SJCRH30 (cell line): ENCODE measurements around the gene NFIC. TPM values are rescaled to one million over a fixed set of nuclear protein-coding genes. Genes with fewer than 3 reads are reported as not detected.
"Not testable (repeated sequence)": the region's sequence is repeated elsewhere in the genome, so short reads cannot be mapped to it uniquely, and the experiment has no call there.

ENCODE experiments used
- DNase-seq, 2 experiments: peaks; one replicate each; pipeline ENCODE4 v3.0.0-alpha.2; 2015 to 2020
- H3K27ac ChIP-seq: fragments of 250-450 bp; sonication (Bioruptor Pico); 2 replicates; pipeline ENCODE4 v1.5.1; 2020; ENCODE audit warnings: mild to moderate bottlenecking, moderate library complexity
- H3K27me3 ChIP-seq: fragments of 250-450 bp; sonication (Bioruptor Pico); 2 replicates; pipeline ENCODE4 v1.5.1; 2020; ENCODE audit warnings: mild to moderate bottlenecking, moderate library complexity
- H3K36me3 ChIP-seq: fragments of 250-450 bp; sonication (Bioruptor Pico); 2 replicates; pipeline ENCODE4 v1.5.1; 2020; ENCODE audit warnings: mild to moderate bottlenecking, moderate library complexity
- H3K4me1 ChIP-seq: fragments of 250-450 bp; sonication (Bioruptor Pico); 2 replicates; pipeline ENCODE4 v1.5.1; 2020; ENCODE audit warnings: mild to moderate bottlenecking, moderate library complexity
- H3K4me3 ChIP-seq: fragments of 250-450 bp; sonication (Bioruptor Pico); 2 replicates; pipeline ENCODE4 v1.5.1; 2020; ENCODE audit warnings: mild to moderate bottlenecking, moderate library complexity
- H3K9me3 ChIP-seq: fragments of 250-450 bp; sonication (Bioruptor Pico); replicated peaks from 2 replicates; pipeline ENCODE4 v1.5.1; 2020; ENCODE audit warnings: mild to moderate bottlenecking, moderate library complexity
- total RNA-seq: library from RNA; depleted of rRNA; stranded (reverse); fragments of >200 nt; shearing (Covaris generic); gene quantifications from 2 replicates; pipeline ENCODE4 v1.2.3, GENCODE V29; 2014; rRNA removed

The NFIC gene
- total RNA-seq: 15.1 and 16.4 TPM in 2 replicates

DNA sequence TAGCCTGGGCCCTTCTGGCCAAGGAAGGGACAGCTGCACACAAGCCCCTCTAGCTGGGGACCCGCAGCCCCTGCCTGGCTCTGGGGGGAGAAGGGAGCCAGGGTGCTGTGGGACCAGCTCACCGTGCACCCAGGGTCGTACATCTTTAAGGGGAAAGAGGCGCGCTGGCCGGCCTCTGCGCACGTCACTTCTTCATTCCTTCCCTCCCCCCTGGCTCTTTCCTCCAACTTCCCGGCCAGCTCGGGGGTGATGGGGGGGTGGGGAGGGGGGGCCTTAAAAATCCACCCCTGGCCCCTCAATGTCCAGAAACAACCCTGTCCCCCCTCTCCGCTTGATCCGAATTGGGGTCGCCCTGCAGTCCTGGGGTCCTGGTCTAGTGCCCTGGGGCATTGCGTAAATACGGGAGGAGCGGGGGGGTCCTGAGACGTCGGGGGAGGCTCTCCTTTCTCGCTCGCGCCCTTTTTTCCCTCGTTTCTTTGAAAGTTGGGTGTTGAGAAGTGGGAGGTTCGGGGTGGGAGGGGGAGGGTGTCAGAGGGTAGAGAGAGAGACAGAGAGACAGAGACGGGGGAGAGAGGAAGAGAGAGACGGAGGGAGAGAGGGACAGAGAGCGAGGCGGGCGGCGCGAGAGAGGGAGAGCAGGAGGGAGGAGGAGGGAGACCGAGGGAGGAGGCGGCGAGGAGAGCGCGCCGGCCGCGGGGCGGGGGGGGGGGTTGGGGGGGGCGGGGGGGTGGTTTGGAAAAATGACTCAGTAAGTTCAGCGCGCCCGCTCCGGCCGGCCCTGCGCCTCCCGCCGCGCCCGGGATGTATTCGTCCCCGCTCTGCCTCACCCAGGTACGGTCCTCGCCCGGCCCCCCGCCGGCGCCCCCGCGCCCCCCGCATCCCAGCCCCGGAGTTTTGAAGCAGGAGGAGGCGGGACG is at the start of gene NFIC:
NFIC (plus strand) TSS at position 748 of the 917 bp plus-strand sequence; CDS start at position 802, 54 bp downstream.
- H3K27ac ChIP-seq: peak within 1 kb of the TSS; percentile 95
- DNase-seq: peak; percentile 77 to 83
- H3K27me3 ChIP-seq: no peaks in the 10 kb centered on the region
- peak within 1 kb of the TSS; percentile 98 for H3K4me3 ChIP-seq
- H3K4me1 ChIP-seq: peaks cover 14% of the 10 kb centered on the region
- H3K9me3 ChIP-seq: no peaks in the 10 kb centered on the region
- H3K36me3 ChIP-seq: peaks cover 2% of the 10 kb centered on the region; the same call in 1 of the 2 replicates

GRCh38 chr19:3316659-3317207 is 49.6 kb upstream of the NFIC start:
- no peak overlapping the region for H3K4me3 ChIP-seq
- H3K9me3 ChIP-seq: no peaks in the 10 kb centered on the region
- no peaks in the 10 kb centered on the region for H3K36me3 ChIP-seq
- H3K27ac ChIP-seq: no peak overlapping the region
- DNase-seq: no peak
- no peaks in the 10 kb centered on the region for H3K4me1 ChIP-seq
- peaks cover 32% of the 10 kb centered on the region for H3K27me3 ChIP-seq

- Histone ChIP-seq H3K27me3 (peaks cover 19% of the 10 kb centered on the region; the same call in 1 of the 2 replicates), H3K4me3 (no peak overlapping the region), H3K9me3 (no peaks in the 10 kb centered on the region), H3K27ac (no peak overlapping the region), H3K36me3 (no peaks in the 10 kb centered on the region), H3K4me1 (no peaks in the 10 kb centered on the region)
- no peak for DNase-seq
These were observed 46.6 kb upstream of the NFIC start for GRCh38 chr19:3319643-3320353.

DNA sequence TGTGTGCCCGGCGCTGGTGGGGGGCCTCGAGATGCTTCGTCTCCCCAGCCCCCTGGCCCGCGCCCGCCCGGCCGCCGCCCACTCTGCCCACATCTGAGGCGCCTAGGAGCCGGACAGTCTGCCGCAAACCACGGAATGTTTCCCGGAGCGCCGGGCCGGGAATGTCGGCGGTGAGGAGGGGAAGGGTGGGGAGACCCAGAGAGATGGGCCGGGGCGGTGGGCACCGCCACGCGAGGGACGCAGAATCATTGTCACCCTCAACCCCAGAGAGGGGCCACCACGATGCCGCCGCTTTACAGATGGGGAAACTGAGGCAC is 46.1 kb upstream of the NFIC start:
- H3K4me3 ChIP-seq: no peak overlapping the region
- no peaks in the 10 kb centered on the region for H3K36me3 ChIP-seq
- H3K9me3 ChIP-seq: no peaks in the 10 kb centered on the region
- H3K27ac ChIP-seq: no peak overlapping the region
- H3K4me1 ChIP-seq: no peaks in the 10 kb centered on the region
- peaks cover 13% of the 10 kb centered on the region; the same call in 1 of the 2 replicates for H3K27me3 ChIP-seq
- no peak for DNase-seq

GRCh38 chr19:3320853-3321252 is 45.5 kb upstream of the NFIC start:
- H3K9me3 ChIP-seq: no peaks in the 10 kb centered on the region
- H3K27ac ChIP-seq: no peak overlapping the region
- peaks cover 12% of the 10 kb centered on the region; the same call in 1 of the 2 replicates for H3K27me3 ChIP-seq
- H3K4me3 ChIP-seq: no peak overlapping the region
- DNase-seq: no peak
- H3K4me1 ChIP-seq: no peaks in the 10 kb centered on the region
- no peaks in the 10 kb centered on the region for H3K36me3 ChIP-seq

- Histone ChIP-seq H3K4me3 (no peak overlapping the region), H3K27ac (no peak overlapping the region), H3K9me3 (no peaks in the 10 kb centered on the region), H3K36me3 (no peaks in the 10 kb centered on the region), H3K4me1 (no peaks in the 10 kb centered on the region), H3K27me3 (peaks cover 12% of the 10 kb centered on the region; the same call in 1 of the 2 replicates)
- DNase-seq: no peak
These were observed 44.7 kb upstream of the NFIC start for GRCh38 chr19:3321696-3322095.

DNA sequence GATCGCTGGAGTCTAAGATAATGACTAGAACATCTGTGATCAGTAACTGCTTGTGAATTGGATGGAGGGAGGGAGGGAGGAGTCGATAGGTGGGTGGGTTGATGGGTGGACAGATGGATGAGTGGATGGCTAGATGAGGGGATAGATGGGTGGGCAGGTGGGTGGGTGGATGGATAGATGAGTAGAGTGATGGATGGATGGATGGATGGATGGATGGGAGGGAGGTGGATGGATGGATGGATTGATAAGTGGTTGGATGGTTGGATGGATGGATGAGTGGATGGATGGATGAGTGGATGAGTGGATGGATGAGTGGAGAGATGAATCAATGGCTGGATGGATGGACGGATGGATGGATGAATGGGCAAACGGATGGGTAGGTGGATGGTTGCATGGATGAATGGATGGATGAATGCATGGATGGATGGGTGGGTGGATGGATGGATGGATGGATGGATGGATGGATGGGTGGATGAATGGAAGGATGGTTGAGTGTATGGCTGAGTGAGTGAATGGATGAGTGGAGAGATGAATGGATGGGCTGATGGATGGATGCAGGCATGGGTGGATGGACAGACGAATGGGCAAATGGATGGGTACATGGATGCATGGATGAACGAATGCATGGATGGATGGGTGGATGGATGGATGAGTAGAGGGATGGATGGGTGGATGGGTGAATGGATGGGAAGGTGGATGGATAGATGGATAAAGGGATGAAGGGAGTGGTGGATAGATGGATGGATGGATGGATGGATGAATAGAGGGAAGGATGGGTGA is 44.0 kb upstream of the NFIC start:
- H3K36me3 ChIP-seq: no peaks in the 10 kb centered on the region
- no peaks in the 10 kb centered on the region for H3K9me3 ChIP-seq
- H3K4me1 ChIP-seq: no peaks in the 10 kb centered on the region
- peaks cover 12% of the 10 kb centered on the region; the same call in 1 of the 2 replicates for H3K27me3 ChIP-seq
- DNase-seq: no peak
- H3K27ac ChIP-seq: no peak overlapping the region
- no peak overlapping the region for H3K4me3 ChIP-seq

- Histone ChIP-seq H3K36me3 (no peaks in the 10 kb centered on the region), H3K27ac (no peak overlapping the region), H3K9me3 (no peaks in the 10 kb centered on the region), H3K4me3 (no peak overlapping the region), H3K4me1 (no peaks in the 10 kb centered on the region), H3K27me3 (peaks cover 12% of the 10 kb centered on the region; the same call in 1 of the 2 replicates)
- no peak for DNase-seq
These were observed 43.4 kb upstream of the NFIC start for GRCh38 chr19:3323026-3323425.

DNA sequence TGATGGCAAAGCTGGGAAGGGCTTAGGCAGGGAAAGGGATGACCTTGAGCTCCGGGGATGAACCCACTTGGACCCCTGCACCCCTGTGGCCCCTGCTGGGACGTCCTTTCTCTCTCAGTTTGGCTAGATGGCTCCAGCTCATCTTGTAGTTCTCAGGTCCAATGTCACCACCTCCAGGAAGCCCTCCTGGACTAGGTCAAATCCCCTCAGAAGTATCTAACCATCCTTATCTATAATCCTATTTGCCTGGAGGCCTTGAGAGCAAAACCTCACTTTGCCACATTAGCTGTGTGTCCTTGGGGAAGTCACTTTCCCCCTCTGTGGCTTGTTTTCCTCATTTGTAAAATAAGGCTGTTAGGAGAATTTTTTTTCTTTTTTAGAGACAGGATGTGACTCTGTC is 42.7 kb upstream of the NFIC start:
- H3K27me3 ChIP-seq: peaks cover 12% of the 10 kb centered on the region; the same call in 1 of the 2 replicates
- H3K27ac ChIP-seq: no peak overlapping the region
- H3K9me3 ChIP-seq: no peaks in the 10 kb centered on the region
- H3K4me1 ChIP-seq: no peaks in the 10 kb centered on the region
- H3K36me3 ChIP-seq: no peaks in the 10 kb centered on the region
- no peak overlapping the region for H3K4me3 ChIP-seq
- DNase-seq: no peak

GRCh38 chr19:3324405-3324856 is 42.0 kb upstream of the NFIC start:
- Histone ChIP-seq H3K4me1 (no peaks in the 10 kb centered on the region), H3K9me3 (no peaks in the 10 kb centered on the region), H3K4me3 (no peak overlapping the region), H3K36me3 (no peaks in the 10 kb centered on the region), H3K27ac (no peak overlapping the region), H3K27me3 (peaks cover 12% of the 10 kb centered on the region; the same call in 1 of the 2 replicates)
- DNase-seq: peak; percentile 57 to 76

DNA sequence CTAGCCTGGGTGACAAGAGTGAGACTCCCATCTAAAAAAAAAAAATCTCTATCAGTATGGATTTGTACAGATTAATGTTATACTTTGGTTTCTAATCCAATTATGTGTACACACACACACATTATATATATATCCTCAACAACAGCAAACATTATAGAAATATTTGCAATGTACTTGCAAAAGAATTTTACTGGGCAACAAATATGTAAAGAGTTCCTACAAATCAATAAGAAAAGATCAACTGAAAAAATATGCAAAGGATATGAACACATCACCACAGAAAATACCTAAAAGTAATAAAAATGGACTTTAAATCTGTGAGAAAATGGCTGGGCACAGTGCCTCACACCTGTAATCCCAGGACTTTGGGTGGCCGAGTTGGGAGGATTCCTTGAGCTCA is 40.9 kb upstream of the NFIC start:
- DNase-seq: no peak
- Histone ChIP-seq H3K36me3 (no peaks in the 10 kb centered on the region), H3K27ac (no peak overlapping the region), H3K27me3 (peaks cover 8% of the 10 kb centered on the region; the same call in 1 of the 2 replicates), H3K4me3 (no peak overlapping the region), H3K4me1 (no peaks in the 10 kb centered on the region), H3K9me3 (no peaks in the 10 kb centered on the region)

DNA sequence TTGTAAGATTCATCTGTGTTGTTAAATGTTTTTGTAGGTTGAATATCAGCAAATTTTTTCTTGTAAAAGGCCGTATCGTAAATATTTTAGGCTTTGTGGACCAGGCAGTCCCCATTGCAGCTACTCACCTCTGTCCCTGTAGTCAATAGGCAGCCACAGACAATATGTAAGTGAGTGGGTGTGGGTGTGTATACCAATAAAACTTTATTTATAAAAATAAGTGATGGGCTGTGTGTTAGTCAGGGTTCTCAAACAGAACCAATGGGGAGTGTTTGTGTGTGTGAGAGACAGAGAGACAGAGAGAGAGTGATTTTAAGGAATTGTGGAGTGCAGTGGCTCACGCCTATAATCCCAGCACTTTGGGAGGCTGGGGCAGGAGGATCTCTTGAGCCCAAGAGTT is 37.6 kb upstream of the NFIC start:
- Histone ChIP-seq H3K4me1 (no peaks in the 10 kb centered on the region), H3K36me3 (no peaks in the 10 kb centered on the region), H3K4me3 (no peak overlapping the region), H3K27me3 (peaks cover 10% of the 10 kb centered on the region), H3K27ac (no peak overlapping the region), H3K9me3 (no peaks in the 10 kb centered on the region)
- no peak for DNase-seq

GRCh38 chr19:3330047-3330446 is 36.3 kb upstream of the NFIC start:
- DNase-seq: no peak
- Histone ChIP-seq H3K27ac (no peak overlapping the region), H3K4me3 (no peak overlapping the region), H3K27me3 (peaks cover 10% of the 10 kb centered on the region), H3K4me1 (no peaks in the 10 kb centered on the region), H3K9me3 (no peaks in the 10 kb centered on the region), H3K36me3 (no peaks in the 10 kb centered on the region)

DNA sequence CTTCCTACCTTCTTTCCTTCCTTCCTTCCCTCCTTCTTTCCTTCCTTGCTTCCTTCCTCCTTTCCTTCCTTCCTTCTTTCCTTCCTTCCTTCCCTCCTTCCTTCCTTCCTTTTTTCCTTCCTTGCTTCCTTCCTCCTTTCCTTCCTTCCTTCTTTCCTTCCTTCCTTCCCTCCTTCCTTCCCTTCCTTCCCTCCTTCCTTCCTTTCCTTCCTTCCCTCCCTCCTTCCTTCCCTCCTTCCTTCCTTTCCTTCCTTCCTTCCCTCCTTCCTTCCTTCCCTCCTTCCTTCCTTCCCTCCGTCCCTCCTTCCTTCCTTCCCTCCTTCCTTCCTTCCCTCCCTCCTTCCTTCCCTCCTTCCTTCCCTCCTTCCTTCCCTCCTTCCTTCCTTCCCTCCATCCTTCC is 34.2 kb upstream of the NFIC start:
- H3K4me3 ChIP-seq, H3K9me3 ChIP-seq, H3K36me3 ChIP-seq, DNase-seq, H3K27ac ChIP-seq, H3K4me1 ChIP-seq: not testable (repeated sequence)
- peaks cover 13% of the 10 kb centered on the region for H3K27me3 ChIP-seq
